Activated effector memory CD4-positive, alpha-beta T cell treated with anti-CD3 and anti-CD28 coated beads, Interleukin-2, amount 50 U/mL, for 16 hours (primary cell): ENCODE measurements around the gene ADAMTS2.
A peak's percentile ranks its signal among the peaks of the same experiment; 100 is the strongest.

Source experiments
- DNase-seq: peaks from one replicate; pipeline ENCODE4 v3.0.0-alpha.2; 2020

Gene ADAMTS2

GRCh38 chr5:179278119-179278518, 67.1 kb downstream of the ADAMTS2 start:
- DNase-seq, result no peak

DNA sequence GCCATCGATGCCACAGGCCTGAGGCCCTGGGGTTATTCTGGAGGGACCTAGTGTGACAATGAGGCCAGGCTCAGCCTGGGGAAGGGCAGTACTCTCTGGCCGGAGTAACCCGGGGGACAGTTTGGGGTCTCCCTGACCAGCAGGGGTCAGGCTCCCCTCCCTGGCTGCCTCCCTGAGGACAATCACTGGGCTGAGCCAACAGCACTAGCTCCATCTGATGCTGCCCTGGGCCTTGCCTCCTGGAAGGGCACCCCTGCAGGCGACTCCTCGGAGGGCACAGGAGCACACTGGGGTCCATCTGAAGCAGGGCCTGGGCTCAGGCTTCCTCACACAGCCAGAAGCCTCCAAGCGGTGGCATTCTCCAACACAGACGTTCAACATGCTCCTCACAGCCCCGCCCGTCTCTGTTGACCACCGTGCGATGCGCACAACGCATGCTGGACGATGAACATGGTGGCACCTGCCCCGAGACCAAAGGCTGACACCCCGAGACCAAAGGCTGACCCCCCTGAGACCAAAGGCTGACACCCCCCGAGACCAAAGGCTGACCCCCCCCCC, 68.3 kb downstream of the ADAMTS2 start:
- no peak for DNase-seq

- DNase-seq, result no peak
Measured at GRCh38 chr5:179275941-179276837, 69.1 kb downstream of the ADAMTS2 start.

DNA sequence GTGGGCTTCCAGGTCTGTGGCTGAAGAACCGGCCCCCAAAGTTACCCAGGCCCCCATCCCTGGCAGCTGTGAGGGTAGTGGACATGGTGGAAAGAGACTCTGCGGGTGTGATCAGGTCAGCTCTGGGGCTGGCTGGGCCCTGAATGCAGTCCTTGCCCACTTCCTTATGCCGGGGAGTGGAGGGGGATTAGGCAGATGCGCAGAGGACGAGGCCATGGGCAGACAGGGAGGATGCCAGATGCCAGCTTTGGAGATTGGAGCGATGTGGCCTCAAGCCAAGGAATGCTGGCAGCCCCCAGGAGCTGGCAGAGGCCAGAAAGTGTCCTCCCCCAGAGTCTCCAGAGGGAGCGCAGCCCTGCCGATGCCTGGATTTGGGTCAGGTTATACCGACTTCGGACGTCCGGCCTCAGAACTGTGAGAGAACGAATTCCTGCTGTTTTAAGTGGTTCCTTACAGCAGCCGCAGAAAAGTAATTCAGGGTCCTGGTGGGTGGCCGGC, 69.8 kb downstream of the ADAMTS2 start:
- DNase-seq, result no peak

GRCh38 chr5:179274321-179275315, 70.6 kb downstream of the ADAMTS2 start:
- DNase-seq, result no peak

GRCh38 chr5:179273441-179274145, 71.7 kb downstream of the ADAMTS2 start:
- peak; percentile 19 for DNase-seq

GRCh38 chr5:179273073-179273435, 72.2 kb downstream of the ADAMTS2 start:
- peak; percentile 37 for DNase-seq

GRCh38 chr5:179272326-179273072, 72.8 kb downstream of the ADAMTS2 start:
- peak; percentile 61 for DNase-seq

DNA sequence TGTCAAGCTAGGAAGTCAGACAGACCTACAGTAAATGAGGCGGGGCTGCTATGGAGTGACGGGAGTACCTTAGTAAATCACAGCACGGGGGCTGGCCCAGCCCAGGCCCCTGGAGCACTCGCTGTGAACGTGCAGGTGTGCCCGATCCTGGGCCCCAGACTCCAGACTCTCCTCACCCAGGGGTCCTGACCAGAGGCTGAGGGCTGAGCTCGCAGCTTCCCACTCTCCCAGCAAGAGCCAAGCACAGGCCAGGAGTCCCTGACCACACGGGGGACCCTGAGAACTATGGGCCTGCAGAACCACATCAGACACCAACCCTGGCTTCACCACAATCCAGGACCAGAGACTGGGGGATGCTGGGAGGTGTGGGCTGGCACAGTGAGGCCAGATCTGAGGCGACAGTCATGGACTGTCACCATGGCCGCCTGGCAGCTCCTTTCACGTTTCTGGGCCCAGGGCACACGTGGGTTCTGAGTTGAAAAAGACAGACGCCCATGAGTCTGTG, 73.4 kb downstream of the ADAMTS2 start:
- DNase-seq, result no peak

DNA sequence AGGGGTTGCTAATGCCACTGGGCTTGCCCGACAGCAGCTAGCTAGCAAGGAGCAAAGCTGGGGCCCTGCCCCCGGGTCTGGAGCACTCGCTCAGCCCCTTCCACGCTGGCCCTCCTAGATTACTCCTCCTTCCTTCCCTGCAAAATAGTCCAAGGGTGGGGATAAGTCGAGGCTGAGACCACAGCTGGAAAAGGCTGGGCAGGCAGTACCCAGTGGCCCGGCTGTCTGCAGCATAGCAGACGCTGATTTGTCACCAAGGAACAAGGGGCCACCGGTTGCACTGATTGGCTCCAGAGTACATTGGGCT, 73.9 kb downstream of the ADAMTS2 start:
- DNase-seq, result no peak

- peak; percentile 42 for DNase-seq
Measured at GRCh38 chr5:179270581-179271427, 74.5 kb downstream of the ADAMTS2 start.

GRCh38 chr5:179269781-179270543, 75.3 kb downstream of the ADAMTS2 start:
- DNase-seq, result peak; percentile 48

GRCh38 chr5:179268966-179269693, 76.1 kb downstream of the ADAMTS2 start:
- DNase-seq, result peak; percentile 28

DNA sequence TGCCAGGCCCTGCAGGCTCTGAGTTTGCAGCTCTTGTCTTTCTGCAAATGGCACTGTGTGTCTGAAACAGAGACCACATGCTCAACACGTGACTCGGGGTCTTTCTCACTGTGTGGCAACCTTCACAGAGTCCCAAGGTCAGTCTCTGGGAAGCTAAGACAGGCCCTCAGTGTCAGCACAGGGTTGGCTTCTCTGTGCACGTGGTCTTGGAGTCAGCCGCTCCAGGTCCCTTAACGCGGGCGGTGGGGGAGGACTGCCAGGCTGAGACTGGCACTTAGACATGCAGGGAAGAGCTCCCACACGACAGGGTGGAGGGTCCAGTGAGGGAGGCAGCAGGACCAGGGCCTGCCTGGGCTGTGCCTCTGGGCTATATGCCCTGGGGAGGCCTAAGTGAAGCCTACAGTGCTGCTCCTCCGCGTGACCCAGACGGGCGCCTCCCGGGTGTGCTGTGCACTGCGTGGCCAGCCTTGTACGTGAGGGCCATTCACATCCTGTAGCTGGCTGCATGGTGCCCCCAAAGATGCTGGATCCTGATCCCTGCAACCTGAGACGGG, 76.8 kb downstream of the ADAMTS2 start:
- DNase-seq, result peak; percentile 50

DNA sequence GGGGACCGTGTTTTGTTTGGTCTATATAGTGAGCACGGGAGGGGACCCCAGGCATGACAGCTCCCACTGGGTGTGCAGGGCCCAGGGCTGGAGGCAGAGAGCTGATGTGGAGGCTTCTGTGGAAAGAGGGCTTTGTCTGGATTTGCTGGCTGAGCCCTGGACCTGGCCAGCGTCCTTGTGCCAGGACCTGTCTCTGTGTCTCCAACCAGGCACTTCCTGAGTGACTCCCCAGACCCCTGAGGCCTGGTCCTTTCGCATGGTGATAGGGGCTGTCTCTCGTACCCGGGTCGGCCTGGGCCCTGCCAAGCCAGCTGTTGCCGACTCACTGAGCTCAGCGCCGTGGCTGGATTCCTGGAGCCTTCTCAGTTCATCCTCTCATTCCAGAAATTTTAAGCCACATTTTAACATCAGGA, 77.6 kb downstream of the ADAMTS2 start:
- peak; percentile 56 for DNase-seq

DNA sequence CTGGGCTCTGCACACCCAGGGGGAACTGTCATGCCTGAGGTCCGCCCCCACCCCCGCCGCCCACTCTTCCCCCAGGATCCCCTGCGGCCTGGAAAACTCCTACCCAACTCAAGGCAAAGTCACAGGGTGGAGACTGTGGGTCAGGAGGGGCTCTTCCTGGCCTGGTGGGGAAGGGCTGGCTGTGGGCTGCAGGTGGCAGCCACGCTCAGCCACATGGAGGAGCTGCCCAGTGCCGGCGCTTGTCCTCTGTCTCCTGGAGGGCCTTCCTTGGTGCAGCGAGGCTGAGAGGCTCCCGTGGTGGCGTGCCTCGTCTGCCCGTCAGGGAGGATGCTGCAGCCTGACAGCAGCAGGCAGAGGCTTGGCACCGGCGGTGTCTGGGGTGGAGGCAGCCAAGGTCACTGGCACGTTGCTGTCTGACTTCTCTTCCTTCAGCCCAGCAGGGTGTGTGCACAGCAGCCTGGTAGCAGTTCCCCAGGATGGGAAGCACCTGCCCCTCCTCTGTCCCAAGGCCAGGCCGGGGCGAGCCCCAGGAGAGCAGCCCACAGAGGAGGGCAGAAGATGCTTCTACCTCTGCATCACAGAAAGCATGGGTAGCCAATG, 78.1 kb downstream of the ADAMTS2 start:
- DNase-seq, result peak; percentile 47

GRCh38 chr5:179266291-179267070, 78.8 kb downstream of the ADAMTS2 start:
- no peak for DNase-seq
